ENCODE data around the gene TEDC2. TPM values are rescaled to one million over a fixed set of nuclear protein-coding genes. Genes with fewer than 3 reads are reported as not detected.

The TEDC2 gene
- total RNA-seq, 4 donors from 2014 or later: 0.83 to 0.96 TPM; not detected in 2

DNA sequence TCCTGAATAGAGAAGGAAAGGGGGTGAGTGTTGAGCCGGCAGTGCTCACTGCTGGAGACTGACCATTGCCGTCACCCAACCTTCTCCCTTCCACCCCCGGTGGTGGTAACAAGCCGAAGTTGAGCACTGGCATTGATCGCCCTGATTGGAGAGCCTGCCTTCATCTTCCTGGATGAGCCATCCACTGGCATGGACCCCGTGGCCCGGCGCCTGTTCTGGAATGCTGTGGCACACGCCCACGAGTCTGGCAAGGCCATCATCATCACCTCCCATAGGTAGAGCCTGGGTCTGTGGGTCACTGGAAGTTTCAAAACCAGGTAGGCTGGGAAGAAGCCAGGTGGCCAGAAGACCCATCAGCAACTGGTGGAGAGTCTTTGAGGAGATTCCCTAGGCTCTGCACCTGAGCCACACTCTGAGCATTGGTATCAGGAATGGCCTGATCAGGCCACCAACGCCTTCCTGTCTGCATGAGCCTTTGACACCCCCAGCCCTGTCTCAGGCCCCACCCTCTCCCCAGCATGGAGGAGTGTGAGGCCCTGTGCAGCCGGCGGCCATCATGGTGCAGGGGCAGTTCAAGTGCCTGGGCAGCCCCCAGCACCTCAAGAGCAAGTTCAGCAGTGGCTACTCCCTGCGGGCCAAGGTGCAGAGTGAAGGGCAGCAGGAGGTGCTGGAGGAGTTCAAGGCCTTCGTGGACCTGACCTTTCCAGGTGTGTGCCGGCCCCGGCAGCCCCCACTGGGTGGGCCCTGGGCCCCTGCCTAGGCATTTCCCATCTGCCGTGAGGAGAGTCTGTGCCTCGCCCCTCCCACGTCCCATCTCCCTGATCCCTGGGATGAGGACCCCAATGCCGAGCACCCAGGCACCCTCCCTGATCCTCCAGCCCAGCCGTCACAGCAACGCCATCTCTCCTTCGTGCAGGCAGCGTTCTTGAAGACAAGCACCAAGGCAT lies 35.6 kb upstream of the TEDC2 start:
- Histone ChIP-seq H3K27ac (no peak overlapping the region), H3K27me3 (no peaks in the 10 kb centered on the region), H3K9me3 (no peaks in the 10 kb centered on the region), H3K36me3 (no peaks in the 10 kb centered on the region), H3K4me3 (replicated peaks in 1 of 3) (no peak overlapping the region), H3K4me1 (peaks cover 0 to 9% of the 10 kb centered on the region in 2 donors)
- no peak for DNase-seq
- TF ChIP-seq, protein P1, sequence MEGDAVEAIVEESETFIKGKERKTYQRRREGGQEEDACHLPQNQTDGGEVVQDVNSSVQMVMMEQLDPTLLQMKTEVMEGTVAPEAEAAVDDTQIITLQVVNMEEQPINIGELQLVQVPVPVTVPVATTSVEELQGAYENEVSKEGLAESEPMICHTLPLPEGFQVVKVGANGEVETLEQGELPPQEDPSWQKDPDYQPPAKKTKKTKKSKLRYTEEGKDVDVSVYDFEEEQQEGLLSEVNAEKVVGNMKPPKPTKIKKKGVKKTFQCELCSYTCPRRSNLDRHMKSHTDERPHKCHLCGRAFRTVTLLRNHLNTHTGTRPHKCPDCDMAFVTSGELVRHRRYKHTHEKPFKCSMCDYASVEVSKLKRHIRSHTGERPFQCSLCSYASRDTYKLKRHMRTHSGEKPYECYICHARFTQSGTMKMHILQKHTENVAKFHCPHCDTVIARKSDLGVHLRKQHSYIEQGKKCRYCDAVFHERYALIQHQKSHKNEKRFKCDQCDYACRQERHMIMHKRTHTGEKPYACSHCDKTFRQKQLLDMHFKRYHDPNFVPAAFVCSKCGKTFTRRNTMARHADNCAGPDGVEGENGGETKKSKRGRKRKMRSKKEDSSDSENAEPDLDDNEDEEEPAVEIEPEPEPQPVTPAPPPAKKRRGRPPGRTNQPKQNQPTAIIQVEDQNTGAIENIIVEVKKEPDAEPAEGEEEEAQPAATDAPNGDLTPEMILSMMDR (IDR thresholded peaks at IDR 0.05): no peak
- TF ChIP-seq POLR2A (IDR thresholded peaks at IDR 0.05): no peak
- 94 to 96% methylated on average over 14 to 19 of the region's 25 CpGs for WGBS, 2 donors
- intact Hi-C loops (cut with DNase I): loop anchor here (5.0 to 10.0 kb wide), 5 partner anchors 78 to 230 kb away; partner anchors contain the start of genes ABCA3, CASKIN1 and RNPS1

DNA sequence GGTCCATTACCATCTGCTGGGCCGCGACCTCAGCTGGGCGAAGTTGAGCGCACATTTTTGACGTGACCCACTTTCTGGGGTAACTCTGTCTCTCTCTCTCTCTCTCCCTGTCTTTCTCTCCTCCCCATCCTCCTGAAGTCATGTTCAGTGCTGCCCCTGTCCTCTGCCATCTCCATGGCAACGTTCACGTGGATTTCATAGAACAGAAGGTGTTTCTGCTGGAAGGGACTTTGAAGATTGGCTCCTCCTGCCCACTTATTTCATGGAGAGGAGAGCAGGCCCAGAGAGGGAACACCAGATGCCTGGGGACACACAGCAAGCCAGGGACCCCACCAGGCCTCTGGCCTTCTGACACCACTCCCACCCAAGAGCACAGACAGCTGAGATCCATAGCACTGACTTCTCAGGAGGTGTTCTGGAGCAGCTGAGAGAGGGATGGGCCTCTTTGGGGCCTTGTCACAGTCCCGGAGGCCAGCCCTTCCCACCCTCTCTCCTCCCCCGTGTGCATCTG lies 34.8 kb upstream of the TEDC2 start:
- no peak overlapping the region for H3K27ac ChIP-seq
- DNase-seq: no peak
- no peaks in the 10 kb centered on the region for H3K36me3 ChIP-seq
- H3K4me3 ChIP-seq (replicated peaks in 1 of 3): no peak overlapping the region
- intact Hi-C loops (cut with DNase I): loop anchor here (5.0 to 10.0 kb wide), 4 partner anchors 77 to 230 kb away; partner anchors contain the start of genes CASKIN1 and RNPS1
- 90 to 93% methylated on average over 7 to 8 of the region's 9 CpGs for WGBS, 2 donors
- H3K27me3 ChIP-seq: no peaks in the 10 kb centered on the region
- H3K9me3 ChIP-seq: no peaks in the 10 kb centered on the region
- no peak for TF ChIP-seq POLR2A (IDR thresholded peaks at IDR 0.05)
- TF ChIP-seq, protein P1 (IDR thresholded peaks at IDR 0.05): no peak
- peaks cover under 1 to 13% of the 10 kb centered on the region in 2 donors for H3K4me1 ChIP-seq

DNA sequence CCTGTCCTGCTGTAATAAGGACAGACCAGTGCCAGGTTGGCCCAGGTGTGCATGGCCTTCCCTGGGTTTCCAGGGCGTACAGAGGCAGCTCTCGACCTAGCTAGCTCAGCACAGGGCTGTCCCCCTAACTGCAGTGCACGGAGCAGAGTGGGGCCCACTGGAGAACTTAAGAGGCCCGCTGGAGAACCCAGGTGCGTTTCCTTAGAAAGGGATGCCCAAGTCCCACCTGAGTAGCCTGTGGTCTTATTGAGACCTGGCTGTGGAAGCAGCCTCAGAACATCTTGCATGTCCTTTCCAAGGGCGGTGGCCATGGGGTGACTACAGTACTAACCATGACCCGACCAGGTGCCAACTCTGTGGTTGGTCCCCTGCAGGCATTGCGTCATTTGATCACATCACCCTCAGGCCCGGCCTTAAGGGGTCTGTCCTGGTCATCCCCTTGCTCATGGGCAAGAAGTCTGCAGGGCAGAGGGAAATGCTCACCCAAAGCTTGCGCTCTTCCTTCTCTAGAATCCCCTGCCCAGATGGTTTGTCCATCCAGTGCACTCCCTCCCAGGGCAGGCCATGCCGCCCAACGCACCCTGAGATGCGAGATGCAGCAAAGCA lies 34.0 kb upstream of the TEDC2 start:
- intact Hi-C loops (cut with DNase I): loop anchor here (5.0 to 10.0 kb wide), 4 partner anchors 76 to 231 kb away; partner anchors contain the start of genes CASKIN1 and RNPS1
- Histone ChIP-seq H3K27me3 (no peaks in the 10 kb centered on the region), H3K27ac (no peak overlapping the region), H3K36me3 (no peaks in the 10 kb centered on the region), H3K4me3 (replicated peaks in 1 of 3) (no peak overlapping the region), H3K9me3 (no peaks in the 10 kb centered on the region), H3K4me1 (peaks cover 6 to 18% of the 10 kb centered on the region in 2 donors)
- no peak for DNase-seq
- WGBS, 2 donors: 90 to 97% methylated on average over 13 of the region's 13 CpGs
- TF ChIP-seq, protein P1 (IDR thresholded peaks at IDR 0.05): no peak
- no peak for TF ChIP-seq POLR2A (IDR thresholded peaks at IDR 0.05)

DNA sequence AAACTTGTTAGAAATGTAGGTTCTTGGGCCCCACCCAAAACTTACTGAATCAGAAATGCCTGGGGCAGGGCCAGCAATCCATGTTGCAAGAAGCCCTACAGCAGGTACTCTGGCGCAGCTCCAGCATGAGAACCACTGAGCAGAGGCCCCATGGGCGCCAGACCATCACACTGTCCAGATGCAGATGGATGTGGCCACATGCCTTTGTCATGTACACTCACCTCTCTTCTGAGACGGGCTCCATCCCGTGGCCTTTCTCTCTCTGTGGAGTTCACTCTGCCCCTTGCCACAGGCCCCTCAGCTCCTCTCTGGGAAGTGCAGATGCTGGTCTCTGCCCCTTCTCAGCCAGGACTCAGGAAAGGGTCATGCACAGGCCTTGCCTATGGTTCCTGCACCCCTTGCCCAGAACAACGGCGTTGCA lies 33.0 kb upstream of the TEDC2 start:
- intact Hi-C loops (cut with DNase I): loop anchor here (5.0 to 10.0 kb wide), 4 partner anchors 75 to 232 kb away; partner anchors contain the start of genes CASKIN1 and RNPS1
- TF ChIP-seq, protein P1 (IDR thresholded peaks at IDR 0.05): no peak
- no peak for TF ChIP-seq POLR2A (IDR thresholded peaks at IDR 0.05)
- no peaks in the 10 kb centered on the region for H3K27me3 ChIP-seq
- H3K4me3 ChIP-seq (replicated peaks in 1 of 3): no peak overlapping the region
- H3K27ac ChIP-seq: no peak overlapping the region
- no peaks in the 10 kb centered on the region for H3K9me3 ChIP-seq
- H3K36me3 ChIP-seq: no peaks in the 10 kb centered on the region
- DNase-seq: peak; percentile 85 to 86
- peaks cover 6 to 18% of the 10 kb centered on the region in 2 donors for H3K4me1 ChIP-seq
- 44 to 57% methylated on average over 6 of the region's 6 CpGs for WGBS, 2 donors
